Trophoblast cell (in vitro differentiated cells and primary cell): Measurements from ENCODE around the gene SEMA5A.

Experiments used
- DNase-seq, 2 donors: peaks; one replicate each; pipeline ENCODE4 v3.0.0-alpha.2; 2016
- H2AFZ ChIP-seq: 2 replicates; pipeline ENCODE4 v1.6.1; 2013; ENCODE audit warnings: low read length, moderate library complexity, mild to moderate bottlenecking; ENCODE audit not compliant: insufficient read depth, poor library complexity
- H2AK5ac ChIP-seq: 2 replicates; pipeline ENCODE4 v1.6.1; 2013; ENCODE audit warnings: mild to moderate bottlenecking, low read length
- H2BK120ac ChIP-seq: 2 replicates; pipeline ENCODE4 v1.6.1; 2013; ENCODE audit warnings: low read length, mild to moderate bottlenecking, moderate library complexity; ENCODE audit not compliant: insufficient read depth, poor library complexity
- H2BK12ac ChIP-seq: 2 replicates; pipeline ENCODE4 v1.6.1; 2013; ENCODE audit warnings: mild to moderate bottlenecking, low read length, moderate library complexity
- H2BK5ac ChIP-seq: 2 replicates; pipeline ENCODE4 v1.6.1; 2013; ENCODE audit warnings: low read length, low read depth, moderate library complexity, mild to moderate bottlenecking; ENCODE audit not compliant: poor library complexity
- H3K14ac ChIP-seq: 2 replicates; pipeline ENCODE4 v1.6.1; 2013; ENCODE audit warnings: mild to moderate bottlenecking, low read length
- H3K18ac ChIP-seq: 2 replicates; pipeline ENCODE4 v1.6.1; 2013; ENCODE audit warnings: mild to moderate bottlenecking, low read length
- H3K23ac ChIP-seq: 2 replicates; pipeline ENCODE4 v1.6.1; 2013; ENCODE audit warnings: low read length
- H3K27ac ChIP-seq: 2 replicates; pipeline ENCODE4 v1.5.1; 2013; ENCODE audit warnings: low read depth, mild to moderate bottlenecking, inconsistent platforms, low read length, moderate library complexity
- H3K27me3 ChIP-seq: 2 replicates; pipeline ENCODE4 v1.6.1; 2013; ENCODE audit warnings: inconsistent platforms, mild to moderate bottlenecking, low read length, moderate library complexity; ENCODE audit not compliant: insufficient read depth
- H3K36me3 ChIP-seq, 2 experiments: 1 replicate in 1 of 2; 2 replicates in 1 of 2; pipeline ENCODE4 v1.6.1; 2013; ENCODE audit warnings: low read length in 2 of 2, mild to moderate bottlenecking in 2 of 2, moderate library complexity in 1 of 2; ENCODE audit not compliant: insufficient read depth in 2 of 2, control insufficient read depth in 1 of 2
- H3K4ac ChIP-seq: 2 replicates; pipeline ENCODE4 v1.6.1; 2013; ENCODE audit warnings: low read depth, mild to moderate bottlenecking, low read length, moderate library complexity
- H3K4me1 ChIP-seq, 2 experiments: 1 replicate in 1 of 2; 2 replicates in 1 of 2; pipeline ENCODE4 v1.6.1; 2013; ENCODE audit warnings: low read length in 2 of 2, mild to moderate bottlenecking in 2 of 2, moderate library complexity in 1 of 2; ENCODE audit not compliant: insufficient read depth in 2 of 2, control insufficient read depth in 1 of 2
- H3K4me2 ChIP-seq: 2 replicates; pipeline ENCODE4 v1.6.1; 2013; ENCODE audit warnings: inconsistent platforms, mild to moderate bottlenecking, low read length, moderate library complexity
- H3K4me3 ChIP-seq: 2 replicates; pipeline ENCODE4 v1.5.1; 2013; ENCODE audit warnings: mild to moderate bottlenecking, low read depth, low read length, inconsistent platforms
- H3K79me1 ChIP-seq: one replicate; pipeline ENCODE4 v1.6.1; 2013; ENCODE audit warnings: low read length
- H3K79me2 ChIP-seq: 2 replicates; pipeline ENCODE4 v1.6.1; 2013; ENCODE audit warnings: low read length, mild to moderate bottlenecking; ENCODE audit not compliant: control insufficient read depth, insufficient read depth, poor library complexity
- H3K9ac ChIP-seq: 2 replicates; pipeline ENCODE4 v1.6.1; 2013; ENCODE audit warnings: mild to moderate bottlenecking, low read length
- H3K9me3 ChIP-seq: 2 replicates; pipeline ENCODE4 v1.6.1; 2013; ENCODE audit warnings: low read depth, mild to moderate bottlenecking, control low read depth, inconsistent platforms, low read length; ENCODE audit not compliant: insufficient read depth
- H4K12ac ChIP-seq: 2 replicates; pipeline ENCODE4 v1.6.1; 2013; ENCODE audit warnings: low read depth, mild to moderate bottlenecking, low read length, moderate library complexity
- H4K8ac ChIP-seq: 2 replicates; pipeline ENCODE4 v1.6.1; 2013; ENCODE audit warnings: low read depth, mild to moderate bottlenecking, low read length, moderate library complexity
- H4K91ac ChIP-seq: one replicate; pipeline ENCODE4 v1.6.1; 2013; ENCODE audit warnings: low read depth, mild to moderate bottlenecking, low read length, moderate library complexity
- WGBS: extraction: QIAGEN DNeasy Blood & Tissue Kit; methylation state at CpG from one replicate; pipeline ENCODE4 v1.1.7; 2013; ENCODE audit warnings: missing lambda C conversion rate; ENCODE audit not compliant: insufficient read length, insufficient coverage; ENCODE audit errors: extremely low coverage; 5-methylcytosine and 5-hydroxymethylcytosine counted together

SEMA5A gene

GRCh38 chr5:9182899-9183695, 362.8 kb downstream of the SEMA5A start:
- no peak overlapping the region for H2AK5ac ChIP-seq
- no peak overlapping the region for H3K27ac ChIP-seq
- H3K79me1 ChIP-seq: no peaks in the 10 kb centered on the region
- WGBS: no CpG with 5 or more reads among the region's 11 CpGs
- H4K91ac ChIP-seq: no peak overlapping the region
- H4K12ac ChIP-seq: no peak overlapping the region
- no peaks in the 10 kb centered on the region for H3K27me3 ChIP-seq
- H2BK12ac ChIP-seq: no peak overlapping the region
- H2AFZ ChIP-seq: no peak overlapping the region
- H3K14ac ChIP-seq: no peak overlapping the region
- H3K79me2 ChIP-seq: no peaks in the 10 kb centered on the region
- H2BK5ac ChIP-seq: no peak overlapping the region
- no peak overlapping the region for H2BK120ac ChIP-seq
- H3K18ac ChIP-seq: no peak overlapping the region
- H3K4me2 ChIP-seq: no peak overlapping the region
- peak; percentile 33 to 42 for DNase-seq
- no peak overlapping the region for H3K4me3 ChIP-seq
- no peak overlapping the region for H3K23ac ChIP-seq
- no peak overlapping the region for H3K9ac ChIP-seq
- H3K9me3 ChIP-seq: no peaks in the 10 kb centered on the region
- H3K4me1 ChIP-seq: peaks cover 0 to 2% of the 10 kb centered on the region in 2 experiments
- no peak overlapping the region for H4K8ac ChIP-seq
- H3K4ac ChIP-seq: no peak overlapping the region
- peaks cover 9 to 18% of the 10 kb centered on the region in 2 experiments for H3K36me3 ChIP-seq

- H3K4me1 ChIP-seq: no peaks in the 10 kb centered on the region
- H3K14ac ChIP-seq: no peak overlapping the region
- H2AFZ ChIP-seq: no peak overlapping the region
- no peak overlapping the region for H3K18ac ChIP-seq
- H3K27ac ChIP-seq: no peak overlapping the region
- no peak overlapping the region for H3K4ac ChIP-seq
- H3K23ac ChIP-seq: no peak overlapping the region
- H3K79me2 ChIP-seq: no peaks in the 10 kb centered on the region
- DNase-seq: no peak
- H2BK120ac ChIP-seq: no peak overlapping the region
- no peak overlapping the region for H2AK5ac ChIP-seq
- H2BK5ac ChIP-seq: no peak overlapping the region
- H4K91ac ChIP-seq: no peak overlapping the region
- no peak overlapping the region for H3K4me2 ChIP-seq
- H3K79me1 ChIP-seq: no peaks in the 10 kb centered on the region
- H4K8ac ChIP-seq: no peak overlapping the region
- H2BK12ac ChIP-seq: no peak overlapping the region
- H3K9ac ChIP-seq: no peak overlapping the region
- no peak overlapping the region for H4K12ac ChIP-seq
- H3K36me3 ChIP-seq: peaks cover 10 to 29% of the 10 kb centered on the region in 2 experiments
- H3K27me3 ChIP-seq: no peaks in the 10 kb centered on the region
- peaks cover 5% of the 10 kb centered on the region for H3K9me3 ChIP-seq
- no peak overlapping the region for H3K4me3 ChIP-seq
Observed at GRCh38 chr5:9176641-9177040, 369.2 kb downstream of the SEMA5A start.

GRCh38 chr5:9174446-9174845, 371.4 kb downstream of the SEMA5A start:
- H3K4me1 ChIP-seq: no peaks in the 10 kb centered on the region
- no peak overlapping the region for H4K12ac ChIP-seq
- H3K4me3 ChIP-seq: no peak overlapping the region
- no peak overlapping the region for H4K91ac ChIP-seq
- no peak overlapping the region for H2AK5ac ChIP-seq
- no peak overlapping the region for H4K8ac ChIP-seq
- no peak overlapping the region for H2BK120ac ChIP-seq
- no peaks in the 10 kb centered on the region for H3K27me3 ChIP-seq
- no peak overlapping the region for H3K4ac ChIP-seq
- no peak overlapping the region for H3K23ac ChIP-seq
- H2BK12ac ChIP-seq: no peak overlapping the region
- no peak overlapping the region for H3K4me2 ChIP-seq
- peaks cover 10 to 32% of the 10 kb centered on the region in 2 experiments for H3K36me3 ChIP-seq
- H3K79me2 ChIP-seq: no peaks in the 10 kb centered on the region
- H3K27ac ChIP-seq: no peak overlapping the region
- WGBS: no CpG with 5 or more reads among the region's 3 CpGs
- H3K14ac ChIP-seq: no peak overlapping the region
- H3K18ac ChIP-seq: no peak overlapping the region
- no peaks in the 10 kb centered on the region for H3K79me1 ChIP-seq
- DNase-seq: no peak
- no peak overlapping the region for H2BK5ac ChIP-seq
- H3K9ac ChIP-seq: no peak overlapping the region
- no peak overlapping the region for H2AFZ ChIP-seq
- peaks cover 5% of the 10 kb centered on the region for H3K9me3 ChIP-seq

- no peak overlapping the region for H3K9ac ChIP-seq
- H3K36me3 ChIP-seq: peaks cover 10 to 34% of the 10 kb centered on the region in 2 experiments
- no peak overlapping the region for H4K91ac ChIP-seq
- H3K14ac ChIP-seq: no peak overlapping the region
- peak; percentile 81 to 86 for DNase-seq
- H2BK5ac ChIP-seq: no peak overlapping the region
- no peaks in the 10 kb centered on the region for H3K79me1 ChIP-seq
- peaks cover 5% of the 10 kb centered on the region for H3K9me3 ChIP-seq
- H3K4me1 ChIP-seq: no peaks in the 10 kb centered on the region
- H3K4me2 ChIP-seq: no peak overlapping the region
- no peak overlapping the region for H3K23ac ChIP-seq
- no peak overlapping the region for H3K27ac ChIP-seq
- no peak overlapping the region for H2AK5ac ChIP-seq
- H2AFZ ChIP-seq: no peak overlapping the region
- H3K4me3 ChIP-seq: no peak overlapping the region
- H4K12ac ChIP-seq: no peak overlapping the region
- H2BK120ac ChIP-seq: no peak overlapping the region
- no CpG with 5 or more reads among the region's 3 CpGs for WGBS
- no peak overlapping the region for H2BK12ac ChIP-seq
- H3K79me2 ChIP-seq: no peaks in the 10 kb centered on the region
- no peak overlapping the region for H3K4ac ChIP-seq
- H3K18ac ChIP-seq: no peak overlapping the region
- H3K27me3 ChIP-seq: no peaks in the 10 kb centered on the region
- no peak overlapping the region for H4K8ac ChIP-seq
Observed at GRCh38 chr5:9173281-9174048, 372.4 kb downstream of the SEMA5A start.
